ENCODE data around the gene KRT81. TPM values are rescaled to one million over a fixed set of nuclear protein-coding genes. Genes with fewer than 3 reads are reported as not detected.
"Not testable (repeated sequence)": the region's sequence is repeated elsewhere in the genome, so short reads cannot be mapped to it uniquely, and the experiment has no call there.

The KRT81 gene
- total RNA-seq, 4 donors from 2014 or later = not detected

DNA sequence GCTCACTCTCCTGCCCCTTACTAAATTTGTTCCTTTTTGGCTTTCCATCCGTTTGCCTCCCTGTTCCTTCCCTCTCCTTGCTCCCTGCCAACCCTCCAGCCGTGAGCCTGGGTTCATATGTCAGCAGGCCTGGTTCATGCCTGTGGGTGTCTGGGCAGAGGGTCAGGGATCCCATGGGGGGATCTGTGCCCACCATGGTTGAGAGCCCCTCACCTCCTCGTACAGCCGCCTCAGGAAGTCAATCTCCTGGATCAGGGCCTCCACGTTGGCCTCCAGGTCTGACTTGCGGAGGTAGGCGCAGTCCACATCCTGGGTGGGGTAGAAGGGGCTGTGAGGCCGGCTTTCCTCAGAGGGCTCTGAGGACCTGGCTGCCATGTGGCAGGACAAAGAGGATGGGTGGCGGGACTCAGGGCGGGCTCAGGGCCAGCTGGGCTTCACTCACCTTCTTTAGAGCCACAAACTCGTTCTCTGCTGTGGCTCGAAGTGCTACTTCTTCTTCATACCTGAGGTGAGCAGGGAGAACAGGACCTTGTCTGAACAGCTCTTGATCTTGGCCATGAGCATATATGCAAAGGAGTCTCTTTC, 26.2 kb upstream of the KRT81 start:
- H3K27ac ChIP-seq = no peak overlapping the region
- no peak overlapping the region for H3K4me3 ChIP-seq

DNA sequence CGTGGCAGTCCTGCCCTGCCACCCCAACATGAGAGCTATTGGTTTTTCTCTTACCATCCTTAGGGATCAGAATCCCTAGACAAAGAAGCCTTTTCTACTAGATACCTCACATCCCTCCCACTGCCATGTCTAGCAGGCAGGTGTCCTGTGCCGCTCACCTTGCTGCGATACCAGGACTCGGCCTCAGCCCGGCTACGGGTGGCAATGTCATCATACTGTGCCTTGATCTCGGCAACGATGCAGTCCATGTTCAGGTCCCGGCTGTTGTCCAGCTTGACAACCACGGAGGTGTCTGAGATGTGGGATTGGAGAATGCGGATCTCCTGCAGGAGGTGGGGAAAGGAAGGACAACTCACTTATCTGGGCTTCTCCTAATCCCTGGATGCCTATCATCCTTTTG, 25.4 kb upstream of the KRT81 start:
- no peak overlapping the region for H3K4me3 ChIP-seq
- H3K36me3 ChIP-seq = no peaks in the 10 kb centered on the region
- 91 to 95% methylated on average over 10 to 11 of the region's 11 CpGs for WGBS, 2 donors
- H3K4me1 ChIP-seq = no peaks in the 10 kb centered on the region
- no peak for DNase-seq (ENCODE audit: low spot score in 2 of 2)
- H3K9me3 ChIP-seq = no peaks in the 10 kb centered on the region
- TF ChIP-seq EP300 (IDR thresholded peaks at IDR 0.05) (no peak), POLR2A (IDR thresholded peaks at IDR 0.05) (no peak), CTCF (IDR thresholded peaks at IDR 0.05) (no peak)
- H3K27ac ChIP-seq = no peak overlapping the region
- H3K27me3 ChIP-seq = peaks cover 0 to 28% of the 10 kb centered on the region in 2 donors

More for the DNA sequence above, 26.2 kb upstream of the KRT81 start:
- no peaks in the 10 kb centered on the region for H3K4me1 ChIP-seq
- WGBS, 2 donors = 77 to 85% methylated on average over 12 of the region's 12 CpGs
- H3K27me3 ChIP-seq = peaks cover 0 to 29% of the 10 kb centered on the region in 2 donors
- no peaks in the 10 kb centered on the region for H3K9me3 ChIP-seq
- TF ChIP-seq CTCF (IDR thresholded peaks at IDR 0.05) (no peak), POLR2A (IDR thresholded peaks at IDR 0.05) (no peak), EP300 (IDR thresholded peaks at IDR 0.05) (no peak)
- no peak for DNase-seq (ENCODE audit: low spot score in 2 of 2)
- H3K36me3 ChIP-seq = no peaks in the 10 kb centered on the region

DNA sequence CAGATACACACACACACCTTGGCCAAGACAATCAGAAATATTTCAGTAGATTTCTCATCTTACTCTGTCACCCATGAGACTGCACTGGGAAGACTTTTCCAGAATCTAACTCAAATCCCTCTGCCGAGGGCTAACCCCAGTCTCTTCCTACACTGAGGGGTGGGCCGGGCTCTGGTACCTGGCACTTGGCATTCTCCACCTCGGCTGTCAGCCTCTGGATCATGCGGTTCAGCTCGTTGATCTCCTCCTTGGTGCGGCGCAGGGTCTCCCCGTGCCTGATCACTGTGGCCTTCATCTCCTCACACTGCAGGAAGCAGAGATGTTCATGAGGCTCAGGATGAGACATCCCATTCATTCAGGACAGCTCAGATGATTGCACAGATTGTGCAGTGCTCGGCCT, 25.0 kb upstream of the KRT81 start:
- no peak for TF ChIP-seq CTCF (IDR thresholded peaks at IDR 0.05)
- no peak for TF ChIP-seq EP300 (IDR thresholded peaks at IDR 0.05)
- no peak for TF ChIP-seq POLR2A (IDR thresholded peaks at IDR 0.05)
- no peaks in the 10 kb centered on the region for H3K36me3 ChIP-seq
- DNase-seq (ENCODE audit: low spot score in 2 of 2) = no peak
- H3K27ac ChIP-seq = no peak overlapping the region
- 89% methylated on average over 9 of the region's 9 CpGs for WGBS, 2 donors
- H3K9me3 ChIP-seq = no peaks in the 10 kb centered on the region
- peaks cover 0 to 24% of the 10 kb centered on the region in 2 donors for H3K27me3 ChIP-seq
- H3K4me3 ChIP-seq = no peak overlapping the region
- H3K4me1 ChIP-seq = no peaks in the 10 kb centered on the region

DNA sequence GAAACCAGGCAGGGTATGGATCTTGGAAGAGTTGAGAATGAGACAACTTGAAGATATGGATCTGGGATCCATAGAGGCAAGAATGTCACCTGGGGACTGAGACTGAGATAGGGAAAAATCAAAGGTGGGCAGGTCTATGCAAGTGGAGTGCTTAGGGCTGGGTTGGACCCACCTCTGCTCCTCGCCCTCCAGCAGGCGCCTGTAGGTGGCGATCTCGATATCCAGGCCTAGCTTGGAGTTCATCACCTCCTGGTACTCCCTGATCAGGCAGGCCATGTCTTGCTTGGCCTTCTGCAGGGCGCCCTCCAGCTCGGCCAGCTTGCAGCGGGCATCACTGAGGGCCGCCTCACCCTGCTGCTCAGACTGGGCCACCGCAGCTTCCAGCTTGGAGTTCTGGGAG, 24.4 kb upstream of the KRT81 start:
- not testable (repeated sequence) for H3K4me3 ChIP-seq; H3K36me3 ChIP-seq; H3K27ac ChIP-seq; DNase-seq (ENCODE audit: low spot score in 2 of 2); H3K4me1 ChIP-seq; H3K9me3 ChIP-seq
- 49 to 50% methylated on average over 9 of the region's 9 CpGs for WGBS, 2 donors
- H3K27me3 ChIP-seq = peaks cover 0 to 24% of the 10 kb centered on the region in 2 donors

- WGBS, 2 donors = 68 to 74% methylated on average over 13 of the region's 13 CpGs
- Histone ChIP-seq H3K36me3 (no peaks in the 10 kb centered on the region), H3K4me1 (no peaks in the 10 kb centered on the region), H3K27me3 (peaks cover 0 to 17% of the 10 kb centered on the region in 2 donors), H3K4me3 (no peak overlapping the region), H3K27ac (no peak overlapping the region), H3K9me3 (no peaks in the 10 kb centered on the region)
- TF ChIP-seq CTCF (IDR thresholded peaks at IDR 0.05) (no peak), EP300 (IDR thresholded peaks at IDR 0.05) (no peak), POLR2A (IDR thresholded peaks at IDR 0.05) (no peak)
- no peak for DNase-seq (ENCODE audit: low spot score in 2 of 2)
These were observed 23.2 kb upstream of the KRT81 start for GRCh38 chr12:52314511-52314910.

DNA sequence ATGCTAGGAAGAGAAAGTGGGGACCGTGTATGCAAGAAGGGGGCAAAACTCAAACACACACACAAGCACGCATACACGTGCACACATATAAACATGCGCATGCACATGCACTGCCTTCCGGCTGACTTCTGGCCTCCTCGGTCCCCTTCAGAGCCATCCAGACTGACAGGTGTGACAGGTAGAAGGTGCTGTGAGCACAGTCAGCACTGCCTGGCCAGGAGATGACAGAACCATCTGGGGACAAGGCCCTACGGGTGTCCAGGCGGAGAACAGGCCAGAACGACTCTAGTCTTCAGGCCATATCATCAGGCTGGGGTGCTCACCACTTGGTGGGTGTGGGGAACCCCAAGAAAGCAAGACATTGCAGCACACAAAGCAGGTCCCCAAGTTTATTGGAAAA, 22.6 kb upstream of the KRT81 start:
- no peak overlapping the region for H3K27ac ChIP-seq
- WGBS, 2 donors = 80 to 88% methylated on average over 9 of the region's 9 CpGs
- DNase-seq (ENCODE audit: low spot score in 2 of 2) = no peak
- H3K4me1 ChIP-seq = peaks cover 0 to under 1% (median under 1%) of the 10 kb centered on the region in 4 donors
- no peaks in the 10 kb centered on the region for H3K9me3 ChIP-seq
- no peak overlapping the region for H3K4me3 ChIP-seq
- TF ChIP-seq CTCF (IDR thresholded peaks at IDR 0.05) (no peak), EP300 (IDR thresholded peaks at IDR 0.05) (no peak), POLR2A (IDR thresholded peaks at IDR 0.05) (no peak)
- H3K27me3 ChIP-seq = peaks cover 0 to 18% of the 10 kb centered on the region in 2 donors
- no peaks in the 10 kb centered on the region for H3K36me3 ChIP-seq
